WTC11 (cell line): ENCODE results near the gene DNAAF3. TPM values are rescaled to one million over a fixed set of nuclear protein-coding genes. Genes with fewer than 3 reads are reported as not detected.

Experiments used
- AFF4 ChIP-seq: sonication (generic); formaldehyde crosslinking; IDR thresholded peaks from 2 replicates; pipeline ENCODE4 v1.8.1; 2023; ENCODE audit warnings: mild to moderate bottlenecking, missing genetic modification reagents, borderline replicate concordance
- ATF3 ChIP-seq: sonication (generic); formaldehyde crosslinking; conservative IDR thresholded peaks from 2 replicates; pipeline ENCODE4 v1.8.1; 2022; ENCODE audit warnings: mild to moderate bottlenecking, missing genetic modification reagents
- CREB1 ChIP-seq: sonication (generic); formaldehyde crosslinking; IDR thresholded peaks from 2 replicates; pipeline ENCODE4 v1.8.0; 2023; ENCODE audit warnings: mild to moderate bottlenecking, missing genetic modification reagents
- CREM ChIP-seq: sonication (generic); formaldehyde crosslinking; IDR thresholded peaks from 2 replicates; pipeline ENCODE4 v1.8.1; 2022; ENCODE audit warnings: mild to moderate bottlenecking, missing genetic modification reagents, moderate library complexity
- E2F1 ChIP-seq: sonication (generic); formaldehyde crosslinking; IDR thresholded peaks from 2 replicates; pipeline ENCODE4 v1.8.0; 2022; ENCODE audit warnings: mild to moderate bottlenecking, missing genetic modification reagents
- E2F4 ChIP-seq: sonication (generic); formaldehyde crosslinking; IDR thresholded peaks from 2 replicates; pipeline ENCODE4 v1.8.1; 2022; ENCODE audit warnings: low read depth, mild to moderate bottlenecking, moderate library complexity, missing genetic modification reagents, borderline replicate concordance
- ELF4 ChIP-seq: sonication (generic); formaldehyde crosslinking; IDR thresholded peaks from 2 replicates; pipeline ENCODE4 v1.8.1; 2022; ENCODE audit warnings: low read depth, mild to moderate bottlenecking, moderate library complexity, missing genetic modification reagents
- JAZF1 ChIP-seq: fragments of 250-450 bp; sonication (Bioruptor Pico); IDR thresholded peaks from 2 replicates; pipeline ENCODE4 v1.9.0; 2021; ENCODE audit warnings: moderate library complexity, mild to moderate bottlenecking, inconsistent platforms
- NR1H2 ChIP-seq: sonication (generic); formaldehyde crosslinking; IDR thresholded peaks from 2 replicates; pipeline ENCODE4 v1.9.0; 2021; ENCODE audit warnings: mild to moderate bottlenecking, moderate library complexity, missing genetic modification reagents
- NR3C1 ChIP-seq: sonication (generic); formaldehyde crosslinking; conservative IDR thresholded peaks from 2 replicates; pipeline ENCODE4 v1.8.1; 2023; ENCODE audit warnings: low read depth, mild to moderate bottlenecking, missing genetic modification reagents
- OVOL2 ChIP-seq: fragments of 250-450 bp; sonication (Bioruptor Pico); IDR thresholded peaks from 2 replicates; pipeline ENCODE4 v1.9.0; 2021; ENCODE audit warnings: mild to moderate bottlenecking, borderline replicate concordance
- SP1 ChIP-seq: sonication (generic); formaldehyde crosslinking; conservative IDR thresholded peaks from 2 replicates; pipeline ENCODE4 v1.8.1; 2022; ENCODE audit warnings: missing genetic modification reagents
- ZNF512 ChIP-seq: sonication (generic); formaldehyde crosslinking; IDR thresholded peaks from 2 replicates; pipeline ENCODE4 v1.8.1; 2022; ENCODE audit warnings: missing genetic modification reagents, borderline replicate concordance
- total RNA-seq: library from RNA; stranded (reverse); gene quantifications from 3 replicates; pipeline ENCODE4 v1.2.3, GENCODE V29; 2021
- TF ChIP-seq, protein P1 (sequence below): sonication (generic); formaldehyde crosslinking; IDR thresholded peaks from 2 replicates; pipeline ENCODE4 v1.8.0; 2022; ENCODE audit warnings: missing genetic modification reagents
- TF ChIP-seq, protein P2 (sequence below): sonication (generic); formaldehyde crosslinking; IDR thresholded peaks from 2 replicates; pipeline ENCODE4 v1.8.1; 2023; ENCODE audit warnings: mild to moderate bottlenecking, missing genetic modification reagents, moderate library complexity
- TF ChIP-seq, protein P3 (sequence below): fragments of 200-600 bp; IDR thresholded peaks from 2 replicates; pipeline ENCODE4 v1.8.0; 2022; ENCODE audit warnings: antibody characterized with exemption
- TF ChIP-seq, protein P4 (sequence below): sonication (generic); formaldehyde crosslinking; IDR thresholded peaks from 2 replicates; pipeline ENCODE4 v1.8.0; 2023; ENCODE audit warnings: missing genetic modification reagents

DNAAF3 gene
- total RNA-seq, 1 experiment from 2014 or later: 4.0 TPM

DNA sequence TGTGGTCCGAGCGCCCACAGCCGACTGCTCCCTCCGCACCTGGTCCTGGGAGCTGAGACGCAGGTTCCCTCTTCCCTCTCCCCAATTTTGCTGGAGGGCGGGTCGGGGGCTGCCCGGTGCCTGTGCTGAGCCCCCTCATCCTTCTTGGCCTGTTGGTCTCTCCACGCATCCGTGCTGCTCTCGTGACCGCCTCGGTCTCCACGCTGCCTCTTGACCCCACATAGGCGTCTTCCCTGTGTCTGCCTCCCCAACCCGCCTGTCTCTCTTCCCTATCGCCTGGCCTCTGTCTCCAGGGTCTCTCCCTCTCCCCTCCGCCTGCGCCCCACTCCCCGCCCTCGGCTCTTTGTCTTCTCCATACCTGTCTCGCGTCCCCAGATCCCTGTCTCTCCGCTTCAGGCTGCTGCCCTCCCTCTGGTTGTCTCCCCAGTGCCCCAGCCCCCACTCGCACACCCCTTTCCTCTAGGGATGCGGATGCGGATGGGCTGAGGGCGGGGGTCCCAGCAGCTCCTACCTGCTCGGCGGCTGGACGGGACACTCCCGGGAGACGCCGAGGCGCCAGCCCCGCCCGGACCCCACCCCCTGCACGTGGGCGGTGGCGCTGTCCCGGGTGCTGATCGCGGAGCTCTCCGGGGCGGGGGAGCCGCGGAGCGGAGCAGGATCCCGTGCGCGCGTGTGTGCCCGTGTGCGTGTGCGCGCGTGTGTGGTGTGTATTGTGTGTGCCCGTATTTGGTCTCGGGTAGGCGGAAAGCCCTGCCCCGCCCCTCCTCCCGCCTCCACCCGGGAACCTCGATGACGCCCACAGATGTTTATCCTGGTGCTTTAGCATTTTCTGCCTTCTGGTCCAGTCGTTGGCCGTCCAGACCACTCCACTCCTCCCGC lies 13.4 kb upstream of the DNAAF3 start, which contains the start of gene SYT5 (continued):
- TF ChIP-seq, protein P1, sequence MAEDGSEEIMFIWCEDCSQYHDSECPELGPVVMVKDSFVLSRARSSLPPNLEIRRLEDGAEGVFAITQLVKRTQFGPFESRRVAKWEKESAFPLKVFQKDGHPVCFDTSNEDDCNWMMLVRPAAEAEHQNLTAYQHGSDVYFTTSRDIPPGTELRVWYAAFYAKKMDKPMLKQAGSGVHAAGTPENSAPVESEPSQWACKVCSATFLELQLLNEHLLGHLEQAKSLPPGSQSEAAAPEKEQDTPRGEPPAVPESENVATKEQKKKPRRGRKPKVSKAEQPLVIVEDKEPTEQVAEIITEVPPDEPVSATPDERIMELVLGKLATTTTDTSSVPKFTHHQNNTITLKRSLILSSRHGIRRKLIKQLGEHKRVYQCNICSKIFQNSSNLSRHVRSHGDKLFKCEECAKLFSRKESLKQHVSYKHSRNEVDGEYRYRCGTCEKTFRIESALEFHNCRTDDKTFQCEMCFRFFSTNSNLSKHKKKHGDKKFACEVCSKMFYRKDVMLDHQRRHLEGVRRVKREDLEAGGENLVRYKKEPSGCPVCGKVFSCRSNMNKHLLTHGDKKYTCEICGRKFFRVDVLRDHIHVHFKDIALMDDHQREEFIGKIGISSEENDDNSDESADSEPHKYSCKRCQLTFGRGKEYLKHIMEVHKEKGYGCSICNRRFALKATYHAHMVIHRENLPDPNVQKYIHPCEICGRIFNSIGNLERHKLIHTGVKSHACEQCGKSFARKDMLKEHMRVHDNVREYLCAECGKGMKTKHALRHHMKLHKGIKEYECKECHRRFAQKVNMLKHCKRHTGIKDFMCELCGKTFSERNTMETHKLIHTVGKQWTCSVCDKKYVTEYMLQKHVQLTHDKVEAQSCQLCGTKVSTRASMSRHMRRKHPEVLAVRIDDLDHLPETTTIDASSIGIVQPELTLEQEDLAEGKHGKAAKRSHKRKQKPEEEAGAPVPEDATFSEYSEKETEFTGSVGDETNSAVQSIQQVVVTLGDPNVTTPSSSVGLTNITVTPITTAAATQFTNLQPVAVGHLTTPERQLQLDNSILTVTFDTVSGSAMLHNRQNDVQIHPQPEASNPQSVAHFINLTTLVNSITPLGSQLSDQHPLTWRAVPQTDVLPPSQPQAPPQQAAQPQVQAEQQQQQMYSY (CRISPR knock-in tag): peak; percentile 47; the same call in 1 of the 2 replicates
- no peak for TF ChIP-seq ATF3 (CRISPR knock-in tag)
- 0 out of 2 replicates have a peak, but pooled peaks have one; percentile 11 for TF ChIP-seq E2F1
- TF ChIP-seq E2F4 (CRISPR knock-in tag): peak; percentile 77; the same call in 1 of the 2 replicates
- TF ChIP-seq AFF4 (CRISPR knock-in tag): no peak
- TF ChIP-seq, protein P2, sequence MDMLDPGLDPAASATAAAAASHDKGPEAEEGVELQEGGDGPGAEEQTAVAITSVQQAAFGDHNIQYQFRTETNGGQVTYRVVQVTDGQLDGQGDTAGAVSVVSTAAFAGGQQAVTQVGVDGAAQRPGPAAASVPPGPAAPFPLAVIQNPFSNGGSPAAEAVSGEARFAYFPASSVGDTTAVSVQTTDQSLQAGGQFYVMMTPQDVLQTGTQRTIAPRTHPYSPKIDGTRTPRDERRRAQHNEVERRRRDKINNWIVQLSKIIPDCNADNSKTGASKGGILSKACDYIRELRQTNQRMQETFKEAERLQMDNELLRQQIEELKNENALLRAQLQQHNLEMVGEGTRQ: peak; percentile 84
- no peak for TF ChIP-seq NR3C1 (CRISPR knock-in tag)
- no peak; the same call in 1 of the 2 replicates for TF ChIP-seq CREB1 (CRISPR knock-in tag)
- TF ChIP-seq, protein P3, sequence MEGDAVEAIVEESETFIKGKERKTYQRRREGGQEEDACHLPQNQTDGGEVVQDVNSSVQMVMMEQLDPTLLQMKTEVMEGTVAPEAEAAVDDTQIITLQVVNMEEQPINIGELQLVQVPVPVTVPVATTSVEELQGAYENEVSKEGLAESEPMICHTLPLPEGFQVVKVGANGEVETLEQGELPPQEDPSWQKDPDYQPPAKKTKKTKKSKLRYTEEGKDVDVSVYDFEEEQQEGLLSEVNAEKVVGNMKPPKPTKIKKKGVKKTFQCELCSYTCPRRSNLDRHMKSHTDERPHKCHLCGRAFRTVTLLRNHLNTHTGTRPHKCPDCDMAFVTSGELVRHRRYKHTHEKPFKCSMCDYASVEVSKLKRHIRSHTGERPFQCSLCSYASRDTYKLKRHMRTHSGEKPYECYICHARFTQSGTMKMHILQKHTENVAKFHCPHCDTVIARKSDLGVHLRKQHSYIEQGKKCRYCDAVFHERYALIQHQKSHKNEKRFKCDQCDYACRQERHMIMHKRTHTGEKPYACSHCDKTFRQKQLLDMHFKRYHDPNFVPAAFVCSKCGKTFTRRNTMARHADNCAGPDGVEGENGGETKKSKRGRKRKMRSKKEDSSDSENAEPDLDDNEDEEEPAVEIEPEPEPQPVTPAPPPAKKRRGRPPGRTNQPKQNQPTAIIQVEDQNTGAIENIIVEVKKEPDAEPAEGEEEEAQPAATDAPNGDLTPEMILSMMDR: no peak
- 0 out of 2 replicates have a peak, but pooled peaks have one; percentile 31 for TF ChIP-seq ZNF512 (CRISPR knock-in tag)
- TF ChIP-seq CREM: peak; percentile 71; the same call in 1 of the 2 replicates
- TF ChIP-seq SP1 (CRISPR knock-in tag): peak; percentile 81
- TF ChIP-seq, protein P4, sequence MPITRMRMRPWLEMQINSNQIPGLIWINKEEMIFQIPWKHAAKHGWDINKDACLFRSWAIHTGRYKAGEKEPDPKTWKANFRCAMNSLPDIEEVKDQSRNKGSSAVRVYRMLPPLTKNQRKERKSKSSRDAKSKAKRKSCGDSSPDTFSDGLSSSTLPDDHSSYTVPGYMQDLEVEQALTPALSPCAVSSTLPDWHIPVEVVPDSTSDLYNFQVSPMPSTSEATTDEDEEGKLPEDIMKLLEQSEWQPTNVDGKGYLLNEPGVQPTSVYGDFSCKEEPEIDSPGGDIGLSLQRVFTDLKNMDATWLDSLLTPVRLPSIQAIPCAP: peak; percentile 62; the same call in 1 of the 2 replicates
- TF ChIP-seq NR1H2: peak; percentile 65; the same call in 1 of the 2 replicates
- TF ChIP-seq JAZF1 (CRISPR knock-in tag): no peak
- no peak for TF ChIP-seq OVOL2 (CRISPR knock-in tag)
- TF ChIP-seq ELF4 (CRISPR knock-in tag): peak; percentile 69; the same call in 1 of the 2 replicates
